Suprapubic skin (tissue), 4 donors: ENCODE measurements around the gene ARHGEF12.

ENCODE experiments used
- CTCF ChIP-seq, 2 donors: fragments of 200-600 bp in 1 of 2; fragments of 450-650 bp in 1 of 2; sonication (generic) in 1 of 2; IDR thresholded peaks; one replicate each; pipeline ENCODE4 v1.5.1; 2016 to 2019; ENCODE audit warnings: antibody characterized with exemption in 2 of 2, mild to moderate bottlenecking in 1 of 2, moderate library complexity in 1 of 2
- EP300 ChIP-seq: sonication (generic); formaldehyde crosslinking; IDR thresholded peaks from one replicate; pipeline ENCODE4 v1.6.1; 2017; ENCODE audit warnings: antibody characterized with exemption
- POLR2A ChIP-seq, 2 donors: fragments of 450-650 bp; IDR thresholded peaks; one replicate each; pipeline ENCODE4 v1.6.1; 2017; ENCODE audit warnings: antibody characterized with exemption in 2 of 2, mild to moderate bottlenecking in 2 of 2, moderate library complexity in 2 of 2
- POLR2AphosphoS5 ChIP-seq, 3 donors: sonication (generic); formaldehyde crosslinking; IDR thresholded peaks; one replicate each; pipeline ENCODE4 v1.6.1; 2017; ENCODE audit warnings: antibody characterized with exemption in 3 of 3

GRCh38 chr11:120350637-120351036, 14.4 kb downstream of the ARHGEF12 start:
- TF ChIP-seq EP300 (no peak), POLR2A (IDR thresholded peaks at IDR 0.05) (no peak), POLR2AphosphoS5 (IDR thresholded peaks at IDR 0.05) (no peak), CTCF (IDR thresholded peaks at IDR 0.05) (no peak)
